HG03469 (cell line): ENCODE measurements around the gene USP13.

Source experiments
- ATAC-seq: cut with Tn5 transposase; IDR thresholded peaks from one replicate; pipeline ENCODE4 v1.9.1; 2021; ENCODE audit warnings: mild to moderate bottlenecking, moderate library complexity, moderate number of reproducible peaks; ENCODE audit not compliant: unreplicated experiment

USP13 gene

DNA sequence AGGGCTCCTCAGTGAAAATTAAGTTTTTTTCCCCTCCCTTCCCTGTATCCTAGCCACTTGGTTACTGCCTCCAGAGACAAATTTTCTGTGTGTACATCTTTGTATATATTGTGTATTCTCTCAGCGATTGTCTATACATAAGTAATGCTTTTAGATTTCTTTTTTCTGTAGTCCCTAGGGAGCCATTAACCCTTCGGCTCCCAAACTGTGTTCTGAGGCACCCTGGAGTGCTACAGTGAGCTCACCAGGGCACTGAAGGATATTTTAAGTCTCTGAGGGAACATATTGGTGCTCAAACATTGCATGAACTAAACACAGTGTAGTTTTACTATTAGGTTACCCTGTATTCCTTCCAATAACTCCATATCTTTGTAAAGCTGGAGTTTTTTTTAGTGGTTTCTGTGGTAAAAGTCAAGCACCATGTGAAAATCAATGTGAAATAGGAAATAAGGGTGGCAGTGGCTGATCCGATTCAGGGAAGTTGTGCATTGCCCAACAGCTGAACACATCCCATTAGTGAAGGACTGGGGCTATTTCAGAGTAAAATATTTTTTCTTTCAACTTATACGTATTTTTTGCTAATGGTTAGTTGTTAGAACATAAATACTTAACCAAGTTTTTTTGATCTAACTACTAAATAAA is 43.0 kb downstream of the USP13 start:
- no peak for ATAC-seq

GRCh38 chr3:179697736-179698332 is 45.0 kb downstream of the USP13 start:
- ATAC-seq = no peak

DNA sequence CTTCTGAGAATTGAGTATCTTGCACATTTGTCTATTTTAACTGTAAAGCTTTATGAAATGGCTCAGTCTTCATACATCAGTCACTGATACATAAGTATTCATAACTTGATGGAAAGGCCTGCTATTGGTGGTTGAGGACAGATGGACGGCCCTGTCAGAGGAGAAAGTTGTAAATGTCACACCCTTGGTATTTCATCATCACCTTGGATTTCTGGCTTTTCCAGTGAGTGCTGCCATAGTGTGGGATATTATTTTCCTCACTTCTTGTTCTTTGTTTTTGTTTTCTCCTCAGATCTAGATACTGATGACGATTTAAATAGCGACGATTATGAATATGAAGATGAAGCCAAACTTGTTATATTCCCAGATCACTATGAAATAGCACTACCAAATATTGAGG is 47.9 kb downstream of the USP13 start:
- ATAC-seq = no peak

DNA sequence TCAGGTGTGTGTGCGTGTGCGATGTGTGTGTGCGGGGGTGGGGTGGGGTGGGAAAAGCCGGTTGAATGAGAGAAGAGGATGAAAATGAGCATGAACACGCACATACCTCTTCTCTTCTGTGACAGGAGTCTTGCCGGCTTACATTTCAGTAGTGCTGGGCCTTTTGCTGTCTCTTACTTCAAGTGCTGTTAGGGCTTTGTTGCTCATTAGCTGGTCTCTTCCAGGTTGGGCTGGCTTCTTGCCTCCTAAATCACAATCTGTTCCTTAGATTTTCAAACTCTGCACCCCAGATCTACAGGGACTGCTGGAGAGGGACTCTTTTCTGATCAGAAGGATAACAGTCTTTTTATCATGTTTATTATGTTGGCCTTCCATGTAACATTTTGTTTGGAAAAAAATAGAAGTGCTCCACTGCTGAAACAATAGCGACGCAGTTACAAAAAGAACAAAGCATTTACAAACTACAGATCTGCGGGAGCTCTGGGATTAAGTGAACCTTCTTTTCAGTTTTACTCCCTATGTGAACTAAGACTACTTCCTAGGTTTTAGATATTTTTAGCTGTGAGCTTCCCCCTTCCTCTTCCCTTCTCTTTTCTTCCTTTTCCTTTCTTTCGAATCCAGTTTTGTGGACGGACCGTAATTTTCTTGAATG is 48.5 kb downstream of the USP13 start:
- ATAC-seq = no peak

GRCh38 chr3:179702271-179702947 is 49.6 kb downstream of the USP13 start:
- ATAC-seq = no peak

DNA sequence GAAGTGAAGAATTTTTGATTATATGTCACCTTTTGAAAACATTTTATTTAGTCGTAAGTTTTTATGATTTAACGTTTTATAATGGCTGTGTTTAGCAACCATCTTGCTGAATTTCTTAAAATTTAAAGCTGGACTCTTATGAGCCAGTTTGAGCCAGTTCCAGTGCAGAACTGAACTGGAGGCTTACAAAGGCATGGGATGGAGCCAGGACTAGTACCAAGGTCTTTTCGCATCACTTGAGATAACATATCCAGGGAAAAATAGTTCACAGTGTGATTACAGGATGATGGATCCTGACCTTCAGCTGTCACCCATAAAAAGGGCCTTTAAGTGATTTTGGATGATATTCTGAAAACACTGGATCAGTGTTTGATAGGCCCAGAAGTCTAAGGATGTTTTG is 51.0 kb downstream of the USP13 start:
- no peak for ATAC-seq

GRCh38 chr3:179706233-179706632 is 53.4 kb downstream of the USP13 start:
- no peak for ATAC-seq

DNA sequence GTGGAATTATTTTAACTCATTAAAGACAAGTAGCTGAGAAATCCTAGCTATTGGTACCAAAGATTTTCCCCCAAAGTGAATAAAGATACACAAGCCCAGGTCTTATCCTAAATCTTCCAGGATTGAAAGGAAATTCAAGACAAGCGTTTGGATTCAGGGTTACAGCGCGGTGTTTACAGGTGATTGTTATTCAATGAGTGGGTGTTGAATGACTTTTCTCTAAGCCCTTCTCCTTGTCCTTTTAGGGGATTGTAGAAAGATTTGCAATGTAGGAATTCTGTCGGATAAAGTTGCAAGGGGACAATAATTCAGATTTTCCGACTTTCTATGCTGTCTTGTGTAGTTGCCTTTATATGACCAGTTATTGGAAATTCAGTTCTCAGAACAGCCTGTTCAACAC is 57.2 kb downstream of the USP13 start:
- ATAC-seq = no peak

- no peak for ATAC-seq
These were observed 60.8 kb downstream of the USP13 start for GRCh38 chr3:179713643-179714090.

DNA sequence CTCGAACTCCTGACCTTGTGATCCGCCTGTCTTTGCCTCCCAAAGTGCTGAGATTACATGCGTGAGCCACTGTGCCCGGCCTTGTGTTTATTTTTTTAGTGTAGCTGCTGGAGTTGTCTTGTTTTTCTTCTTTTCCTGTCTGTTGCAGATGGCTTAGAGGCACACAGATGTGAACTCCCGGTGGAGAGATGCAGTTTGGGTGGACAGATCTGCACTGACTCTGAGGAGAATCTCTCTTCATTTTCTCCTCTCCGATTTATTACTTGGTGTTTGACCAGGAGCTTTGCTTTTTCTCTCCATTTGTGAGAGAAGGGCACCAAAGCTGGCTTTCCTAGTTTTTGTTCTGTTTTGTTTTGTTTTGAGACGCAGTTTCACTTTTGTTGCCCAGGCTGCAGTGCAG is 62.7 kb downstream of the USP13 start:
- ATAC-seq = no peak

GRCh38 chr3:179716226-179716625 is 63.4 kb downstream of the USP13 start:
- no peak for ATAC-seq

DNA sequence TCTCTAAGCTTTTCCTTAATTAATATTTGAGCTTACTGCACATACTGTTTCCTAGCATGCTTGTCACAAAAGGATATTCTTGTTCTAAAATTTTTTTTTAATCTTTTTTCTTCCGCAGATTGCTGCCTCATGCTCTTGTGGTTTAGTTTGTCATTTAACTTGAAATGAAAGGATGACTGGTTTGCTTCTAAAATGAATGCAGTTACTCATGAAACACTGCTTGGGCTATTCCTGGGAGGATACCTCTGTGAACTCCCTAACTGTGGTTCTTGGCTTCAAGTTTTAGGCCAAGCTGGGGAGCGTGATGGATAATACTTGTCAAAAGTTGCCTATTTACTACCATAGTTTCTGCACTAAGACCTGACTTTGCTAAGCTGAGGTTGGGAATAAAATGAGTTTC is 64.0 kb downstream of the USP13 start:
- ATAC-seq = no peak

GRCh38 chr3:179717219-179717618 is 64.4 kb downstream of the USP13 start:
- no peak for ATAC-seq

- ATAC-seq = no peak
These were observed 66.4 kb downstream of the USP13 start for GRCh38 chr3:179719048-179719734.

DNA sequence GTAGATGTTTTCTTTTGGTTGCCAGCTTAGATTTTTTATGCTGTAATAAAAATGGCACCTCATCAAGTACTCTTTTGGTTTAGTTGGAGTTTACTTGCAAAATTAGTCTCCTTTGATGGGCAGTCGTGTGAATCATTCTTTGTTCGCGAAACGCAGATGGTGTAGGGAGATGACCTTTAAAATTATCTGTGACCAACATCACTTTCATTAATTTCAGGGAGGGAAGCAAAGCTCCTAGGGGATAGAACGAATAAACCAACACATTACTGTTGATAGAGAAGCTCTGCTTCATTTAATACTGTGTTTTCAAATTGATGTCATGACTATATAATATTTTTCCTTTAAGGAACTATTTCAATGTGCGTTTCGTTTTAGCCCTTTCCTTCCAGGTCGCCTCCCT is 67.4 kb downstream of the USP13 start:
- no peak for ATAC-seq

GRCh38 chr3:179723617-179724016 is 70.8 kb downstream of the USP13 start:
- no peak for ATAC-seq

- no peak for ATAC-seq
These were observed 73.3 kb downstream of the USP13 start for GRCh38 chr3:179726075-179726699.

GRCh38 chr3:179729086-179729485 is 76.2 kb downstream of the USP13 start:
- ATAC-seq = no peak

DNA sequence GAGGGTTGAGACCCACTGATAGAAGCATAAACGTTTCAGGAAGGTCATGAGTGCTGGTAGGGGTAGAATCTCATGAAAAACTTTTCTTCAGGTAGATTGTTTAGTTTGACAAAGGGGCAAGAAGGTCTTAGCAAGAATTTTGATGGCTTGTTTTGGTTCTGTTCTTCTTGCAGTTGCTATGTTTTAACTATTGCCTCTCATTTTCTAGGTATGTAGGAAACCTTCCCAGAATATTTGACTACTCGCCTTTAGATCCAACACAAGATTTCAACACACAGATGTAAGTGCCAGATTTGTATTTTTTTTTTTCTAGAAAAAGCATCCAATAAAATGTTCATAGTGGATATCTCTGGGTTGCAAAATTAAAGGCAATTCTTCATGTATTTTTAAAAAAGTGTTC is 77.1 kb downstream of the USP13 start:
- ATAC-seq = no peak

DNA sequence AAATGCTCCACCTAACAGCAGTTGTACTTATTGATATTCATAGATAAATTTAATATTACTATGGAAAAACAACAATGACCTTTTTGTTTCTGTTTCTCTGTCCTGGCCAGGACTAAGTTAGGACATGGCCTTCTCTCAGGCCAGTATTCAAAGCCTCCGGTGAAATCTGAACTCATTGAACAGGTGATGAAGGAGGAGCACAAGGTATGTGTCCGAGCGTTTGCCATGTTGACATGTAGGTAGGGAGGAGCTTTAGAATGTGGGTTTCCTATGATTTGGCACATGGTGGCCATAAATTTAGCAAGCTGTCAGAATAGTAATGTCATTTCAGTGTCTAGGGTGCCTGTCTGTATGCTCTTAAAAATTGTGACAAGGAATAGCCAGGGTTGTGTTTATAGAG is 77.7 kb downstream of the USP13 start:
- ATAC-seq = no peak

- no peak for ATAC-seq
These were observed 78.7 kb downstream of the USP13 start for GRCh38 chr3:179731544-179731943.
